Hepatocyte (in vitro differentiated cells): Measurements from ENCODE around the gene SNRNP27.

Experiments used
- EZH2 ChIP-seq: fragments of 200-600 bp; sonication (generic); IDR thresholded peaks from 2 replicates; pipeline ENCODE4 v1.6.1; 2016; ENCODE audit warnings: antibody characterized with exemption, mild to moderate bottlenecking, borderline replicate concordance
- EZH2phosphoT487 ChIP-seq: fragments of 200-600 bp; sonication (generic); IDR thresholded peaks from one replicate; pipeline ENCODE4 v1.6.1; 2018; ENCODE audit warnings: antibody characterized with exemption, mild to moderate bottlenecking, low read depth, moderate library complexity; ENCODE audit not compliant: unreplicated experiment, severe bottlenecking
- TF ChIP-seq, protein P1 (sequence below): fragments of 200-600 bp; sonication (generic); IDR thresholded peaks from 2 replicates; pipeline ENCODE4 v1.5.1; 2016; ENCODE audit warnings: antibody characterized with exemption, mild to moderate bottlenecking; ENCODE audit not compliant: poor library complexity

- TF ChIP-seq, protein P1, sequence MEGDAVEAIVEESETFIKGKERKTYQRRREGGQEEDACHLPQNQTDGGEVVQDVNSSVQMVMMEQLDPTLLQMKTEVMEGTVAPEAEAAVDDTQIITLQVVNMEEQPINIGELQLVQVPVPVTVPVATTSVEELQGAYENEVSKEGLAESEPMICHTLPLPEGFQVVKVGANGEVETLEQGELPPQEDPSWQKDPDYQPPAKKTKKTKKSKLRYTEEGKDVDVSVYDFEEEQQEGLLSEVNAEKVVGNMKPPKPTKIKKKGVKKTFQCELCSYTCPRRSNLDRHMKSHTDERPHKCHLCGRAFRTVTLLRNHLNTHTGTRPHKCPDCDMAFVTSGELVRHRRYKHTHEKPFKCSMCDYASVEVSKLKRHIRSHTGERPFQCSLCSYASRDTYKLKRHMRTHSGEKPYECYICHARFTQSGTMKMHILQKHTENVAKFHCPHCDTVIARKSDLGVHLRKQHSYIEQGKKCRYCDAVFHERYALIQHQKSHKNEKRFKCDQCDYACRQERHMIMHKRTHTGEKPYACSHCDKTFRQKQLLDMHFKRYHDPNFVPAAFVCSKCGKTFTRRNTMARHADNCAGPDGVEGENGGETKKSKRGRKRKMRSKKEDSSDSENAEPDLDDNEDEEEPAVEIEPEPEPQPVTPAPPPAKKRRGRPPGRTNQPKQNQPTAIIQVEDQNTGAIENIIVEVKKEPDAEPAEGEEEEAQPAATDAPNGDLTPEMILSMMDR = no peak
- TF ChIP-seq EZH2 = no peak
- no peak for TF ChIP-seq EZH2phosphoT487
Observed at GRCh38 chr2:69937968-69938367, 44.2 kb downstream of the SNRNP27 start.
